IPS-20b (cell line): ENCODE data around the gene CRYBB1.
A peak's percentile ranks its signal among the peaks of the same experiment; 100 is the strongest.

ENCODE experiments used
- H3K27ac ChIP-seq: one replicate; pipeline ENCODE4 v1.5.1; 2013; ENCODE audit warnings: low read length
- H3K27me3 ChIP-seq: 2 replicates; pipeline ENCODE4 v1.6.1; 2013; ENCODE audit warnings: mild to moderate bottlenecking, low read length, inconsistent platforms; ENCODE audit not compliant: insufficient read depth
- H3K36me3 ChIP-seq: 2 replicates; pipeline ENCODE4 v1.6.1; 2013; ENCODE audit warnings: low read depth, mild to moderate bottlenecking, inconsistent platforms, low read length, moderate library complexity; ENCODE audit not compliant: insufficient read depth
- H3K4me1 ChIP-seq: 2 replicates; pipeline ENCODE4 v1.6.1; 2013; ENCODE audit warnings: mild to moderate bottlenecking, control low read depth, inconsistent platforms, low read length, moderate library complexity; ENCODE audit not compliant: insufficient read depth
- H3K4me3 ChIP-seq: 2 replicates; pipeline ENCODE4 v1.5.1; 2013; ENCODE audit warnings: mild to moderate bottlenecking, low read length, inconsistent platforms
- H3K9ac ChIP-seq: 2 replicates; pipeline ENCODE4 v1.6.1; 2013; ENCODE audit warnings: low read depth, mild to moderate bottlenecking, inconsistent platforms, low read length, moderate library complexity
- H3K9me3 ChIP-seq: 2 replicates; pipeline ENCODE4 v1.6.1; 2013; ENCODE audit warnings: mild to moderate bottlenecking, low read depth, low read length, inconsistent platforms; ENCODE audit not compliant: insufficient read depth

The CRYBB1 gene

GRCh38 chr22:26651815-26652214, 34.0 kb upstream of the CRYBB1 start:
- Histone ChIP-seq H3K9ac (no peak overlapping the region), H3K4me1 (peaks cover 20% of the 10 kb centered on the region; the same call in 1 of the 2 replicates), H3K4me3 (no peak overlapping the region), H3K36me3 (no peaks in the 10 kb centered on the region), H3K9me3 (no peaks in the 10 kb centered on the region), H3K27ac (no peak overlapping the region), H3K27me3 (peaks cover 8% of the 10 kb centered on the region; the same call in 1 of the 2 replicates)

- H3K27me3 ChIP-seq: 0 out of 2 replicates have a peak, but pooled peaks cover 4% of the 10 kb centered on the region
- no peak overlapping the region for H3K9ac ChIP-seq
- no peaks in the 10 kb centered on the region for H3K36me3 ChIP-seq
- H3K4me1 ChIP-seq: peaks cover 30% of the 10 kb centered on the region; the same call in 1 of the 2 replicates
- no peak overlapping the region for H3K27ac ChIP-seq
- H3K4me3 ChIP-seq: no peak overlapping the region
- no peaks in the 10 kb centered on the region for H3K9me3 ChIP-seq
Measured at GRCh38 chr22:26650722-26651421, 33.0 kb upstream of the CRYBB1 start.

GRCh38 chr22:26648528-26649388, 30.9 kb upstream of the CRYBB1 start:
- H3K9ac ChIP-seq: peak overlapping the region; percentile 67; the same call in 1 of the 2 replicates

GRCh38 chr22:26648011-26648497, 30.2 kb upstream of the CRYBB1 start:
- Histone ChIP-seq H3K9me3 (no peaks in the 10 kb centered on the region), H3K4me3 (peak overlapping the region; percentile 54; the same call in 1 of the 2 replicates), H3K27ac (peak overlapping the region; percentile 89), H3K9ac (peak overlapping the region; percentile 67; the same call in 1 of the 2 replicates), H3K27me3 (0 out of 2 replicates have a peak, but pooled peaks cover 4% of the 10 kb centered on the region), H3K36me3 (no peaks in the 10 kb centered on the region), H3K4me1 (peaks cover 54% of the 10 kb centered on the region; the same call in 1 of the 2 replicates)

More at GRCh38 chr22:26648528-26649388, 30.9 kb upstream of the CRYBB1 start:
- peaks cover 47% of the 10 kb centered on the region; the same call in 1 of the 2 replicates for H3K4me1 ChIP-seq
- peak overlapping the region; percentile 54; the same call in 1 of the 2 replicates for H3K4me3 ChIP-seq
- 0 out of 2 replicates have a peak, but pooled peaks cover 4% of the 10 kb centered on the region for H3K27me3 ChIP-seq
- H3K27ac ChIP-seq: peak overlapping the region; percentile 30
- no peaks in the 10 kb centered on the region for H3K36me3 ChIP-seq
- H3K9me3 ChIP-seq: no peaks in the 10 kb centered on the region

GRCh38 chr22:26646158-26646557, 28.3 kb upstream of the CRYBB1 start:
- Histone ChIP-seq H3K27me3 (0 out of 2 replicates have a peak, but pooled peaks cover 4% of the 10 kb centered on the region), H3K9me3 (no peaks in the 10 kb centered on the region), H3K27ac (no peak overlapping the region), H3K4me1 (peaks cover 70% of the 10 kb centered on the region), H3K4me3 (peak overlapping the region; percentile 1; the same call in 1 of the 2 replicates), H3K9ac (peak overlapping the region; percentile 67; the same call in 1 of the 2 replicates), H3K36me3 (no peaks in the 10 kb centered on the region)

GRCh38 chr22:26643418-26644100, 25.7 kb upstream of the CRYBB1 start:
- H3K36me3 ChIP-seq: no peaks in the 10 kb centered on the region
- H3K4me3 ChIP-seq: peak overlapping the region; percentile 7; the same call in 1 of the 2 replicates
- peak overlapping the region; percentile 44 for H3K27ac ChIP-seq
- peaks cover 75% of the 10 kb centered on the region for H3K4me1 ChIP-seq
- H3K9ac ChIP-seq: peak overlapping the region; percentile 72; the same call in 1 of the 2 replicates
- no peaks in the 10 kb centered on the region for H3K9me3 ChIP-seq
- no peaks in the 10 kb centered on the region for H3K27me3 ChIP-seq

GRCh38 chr22:26642465-26643417, 24.9 kb upstream of the CRYBB1 start:
- Histone ChIP-seq H3K9me3 (no peaks in the 10 kb centered on the region), H3K27me3 (no peaks in the 10 kb centered on the region), H3K4me1 (peaks cover 68% of the 10 kb centered on the region), H3K4me3 (peak overlapping the region; percentile 9; the same call in 1 of the 2 replicates), H3K27ac (peak overlapping the region; percentile 85), H3K9ac (peak overlapping the region; percentile 72; the same call in 1 of the 2 replicates), H3K36me3 (no peaks in the 10 kb centered on the region)

- no peak overlapping the region for H3K4me3 ChIP-seq
- H3K36me3 ChIP-seq: no peaks in the 10 kb centered on the region
- no peak overlapping the region for H3K27ac ChIP-seq
- peaks cover 15% of the 10 kb centered on the region for H3K4me1 ChIP-seq
- no peaks in the 10 kb centered on the region for H3K27me3 ChIP-seq
- H3K9me3 ChIP-seq: no peaks in the 10 kb centered on the region
- no peak overlapping the region for H3K9ac ChIP-seq
Measured at GRCh38 chr22:26636296-26636695, 18.5 kb upstream of the CRYBB1 start.

GRCh38 chr22:26635117-26635516, 17.3 kb upstream of the CRYBB1 start:
- Histone ChIP-seq H3K27ac (no peak overlapping the region), H3K4me1 (peaks cover 6% of the 10 kb centered on the region), H3K27me3 (no peaks in the 10 kb centered on the region), H3K36me3 (no peaks in the 10 kb centered on the region), H3K4me3 (no peak overlapping the region), H3K9me3 (no peaks in the 10 kb centered on the region), H3K9ac (no peak overlapping the region)

GRCh38 chr22:26634189-26634588, 16.4 kb upstream of the CRYBB1 start:
- Histone ChIP-seq H3K9ac (no peak overlapping the region), H3K27ac (no peak overlapping the region), H3K9me3 (no peaks in the 10 kb centered on the region), H3K27me3 (no peaks in the 10 kb centered on the region), H3K4me1 (peaks cover 6% of the 10 kb centered on the region), H3K4me3 (no peak overlapping the region), H3K36me3 (no peaks in the 10 kb centered on the region)
